HepG2 (cell line): ENCODE results near the gene NUB1.

Experiments used
- CTCF ChIP-seq: sonication (generic); formaldehyde crosslinking; IDR thresholded peaks from 2 replicates; pipeline ENCODE4 v1.5.0; 2020; ENCODE audit warnings: mild to moderate bottlenecking, missing genetic modification reagents, moderate library complexity
- FOXK2 ChIP-seq: fragments of 450-650 bp; IDR thresholded peaks from 2 replicates; pipeline ENCODE4 v1.6.1; 2016
- NONO ChIP-seq, 2 experiments: fragments of 450-650 bp in 1 of 2; sonication (generic) in 1 of 2; formaldehyde crosslinking in 1 of 2; IDR thresholded peaks in 1 of 2; conservative IDR thresholded peaks in 1 of 2; 2 replicates each; pipeline versions ENCODE4 v1.6.1 to v1.8.0; 2017 to 2022; ENCODE audit warnings: mild to moderate bottlenecking in 1 of 2, missing genetic modification reagents in 1 of 2, moderate library complexity in 1 of 2
- POLR2A ChIP-seq, 2 experiments: IDR thresholded peaks; 2 replicates each; pipeline ENCODE4 v1.6.1; 2011; ENCODE audit warnings: low read depth in 2 of 2, low read length in 2 of 2, mild to moderate bottlenecking in 1 of 2, moderate library complexity in 1 of 2; ENCODE audit not compliant: insufficient read depth in 1 of 2
- ZNF709 ChIP-seq: sonication (generic); formaldehyde crosslinking; IDR thresholded peaks from 2 replicates; pipeline ENCODE4 v1.5.0; 2020; ENCODE audit warnings: mild to moderate bottlenecking, missing genetic modification reagents

DNA sequence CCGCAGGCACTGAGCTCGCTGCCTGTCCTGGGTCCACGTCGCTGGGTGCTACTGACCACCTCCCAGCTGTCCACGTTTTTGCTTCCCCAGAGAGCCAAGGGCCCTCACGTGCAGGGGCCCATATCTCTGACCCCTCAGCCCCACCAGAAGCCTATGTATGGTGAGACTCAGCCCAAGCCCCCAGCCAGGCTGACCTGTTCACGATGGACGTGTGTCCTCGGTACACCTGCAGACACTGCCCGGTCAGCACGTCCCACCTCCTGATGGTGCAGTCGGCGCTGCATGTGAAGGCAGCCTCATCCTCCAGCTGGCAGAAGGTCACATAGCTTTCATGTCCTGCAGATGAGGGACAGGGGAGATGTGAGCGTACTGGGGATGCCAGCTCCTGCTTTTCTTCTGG lies 58.3 kb downstream of the NUB1 start:
- TF ChIP-seq POLR2A (IDR thresholded peaks at IDR 0.05; ENCODE audit: insufficient read depth in 1 of 2, low read depth in 2 of 2, low read length in 2 of 2), result no peak
- no peak for TF ChIP-seq NONO (IDR thresholded peaks at IDR 0.05)
- no peak for TF ChIP-seq NONO (CRISPR knock-in tag; conservative IDR thresholded peaks at IDR 0.05)
- no peak for TF ChIP-seq ZNF709
- no peak for TF ChIP-seq FOXK2
- no peak for TF ChIP-seq CTCF (CRISPR knock-in tag)
